WTC11 (cell line): ENCODE results near the gene GAL3ST3. TPM values are rescaled to one million over a fixed set of nuclear protein-coding genes. Genes with fewer than 3 reads are reported as not detected.

Source experiments
- ATAC-seq: fragments of 200-7000 bp; cut with Tn5 transposase; 2 replicates; pipeline ENCODE4 v1.10.0; 2021; ENCODE audit warnings: mild to moderate bottlenecking, moderate library complexity
- CTCF ChIA-PET: fragments of 300-600 bp; sonication (Branson Sonifier 250); formaldehyde crosslinking; loops from one replicate; lab custom pipeline; 2021; ENCODE audit warnings: antibody characterized with exemption; lab: Charles Lee
- POLR2A ChIA-PET: fragments of 350-600 bp; sonication (Branson Sonifier 250); formaldehyde crosslinking; loops from one replicate; lab custom pipeline; 2021; ENCODE audit warnings: antibody characterized with exemption; lab: Charles Lee
- DNase-seq: peaks from one replicate; pipeline ENCODE4 v3.0.0; 2021; ENCODE audit warnings: low spot score
- H3K27ac Mint-ChIP-seq: 2 replicates; pipeline ENCODE4 v1.8.0; 2021; ENCODE audit warnings: mixed read lengths
- H3K27me3 Mint-ChIP-seq: 2 replicates; pipeline ENCODE4 v1.8.0; 2021; ENCODE audit warnings: low read depth, mild to moderate bottlenecking, moderate library complexity, mixed read lengths
- H3K36me3 Mint-ChIP-seq: 2 replicates; pipeline ENCODE4 v1.8.0; 2021; ENCODE audit warnings: mixed read lengths
- H3K4me1 Mint-ChIP-seq: 2 replicates; pipeline ENCODE4 v1.8.0; 2022; ENCODE audit warnings: mixed read lengths
- H3K4me3 Mint-ChIP-seq: 2 replicates; pipeline ENCODE4 v1.8.0; 2021; ENCODE audit warnings: mild to moderate bottlenecking, moderate library complexity, mixed read lengths
- H3K9me3 Mint-ChIP-seq: 2 replicates; pipeline ENCODE4 v1.8.0; 2021; ENCODE audit warnings: mixed read lengths
- AR ChIP-seq: fragments of 250-450 bp; sonication (Bioruptor Pico); IDR thresholded peaks from 2 replicates; pipeline ENCODE4 v1.9.0; 2021; ENCODE audit warnings: mild to moderate bottlenecking
- E2F4 ChIP-seq: sonication (generic); formaldehyde crosslinking; IDR thresholded peaks from 2 replicates; pipeline ENCODE4 v1.8.1; 2022; ENCODE audit warnings: low read depth, mild to moderate bottlenecking, moderate library complexity, missing genetic modification reagents, borderline replicate concordance
- EMX1 ChIP-seq: fragments of 250-450 bp; sonication (Bioruptor Pico); IDR thresholded peaks from 2 replicates; pipeline ENCODE4 v1.8.0; 2021; ENCODE audit warnings: mild to moderate bottlenecking
- ESRRA ChIP-seq: sonication (generic); formaldehyde crosslinking; IDR thresholded peaks from 2 replicates; pipeline ENCODE4 v1.8.1; 2022; ENCODE audit warnings: mild to moderate bottlenecking, missing genetic modification reagents, borderline replicate concordance
- ETV6 ChIP-seq: sonication (generic); formaldehyde crosslinking; IDR thresholded peaks from 2 replicates; pipeline ENCODE4 v1.8.1; 2022; ENCODE audit warnings: mild to moderate bottlenecking, missing genetic modification reagents
- FOXK1 ChIP-seq: sonication (generic); formaldehyde crosslinking; IDR thresholded peaks from 2 replicates; pipeline ENCODE4 v1.8.0; 2022; ENCODE audit warnings: mild to moderate bottlenecking, moderate library complexity, missing genetic modification reagents
- FOXP1 ChIP-seq: sonication (generic); formaldehyde crosslinking; IDR thresholded peaks from 2 replicates; pipeline ENCODE4 v1.8.0; 2022; ENCODE audit warnings: missing genetic modification reagents, mild to moderate bottlenecking, moderate library complexity, borderline replicate concordance
- GRHL2 ChIP-seq: fragments of 250-450 bp; sonication (Bioruptor Pico); IDR thresholded peaks from 2 replicates; pipeline ENCODE4 v1.8.0; 2022; ENCODE audit warnings: mild to moderate bottlenecking, moderate library complexity; ENCODE audit not compliant: insufficient replicate concordance, severe bottlenecking
- MXD4 ChIP-seq: fragments of 250-450 bp; sonication (Bioruptor Pico); IDR thresholded peaks from 2 replicates; pipeline ENCODE4 v1.8.0; 2021; ENCODE audit warnings: mild to moderate bottlenecking, moderate library complexity, borderline replicate concordance
- NR2C2 ChIP-seq: sonication (generic); formaldehyde crosslinking; IDR thresholded peaks from 2 replicates; pipeline ENCODE4 v1.8.0; 2022; ENCODE audit warnings: mild to moderate bottlenecking, missing genetic modification reagents
- SMAD3 ChIP-seq: sonication (generic); formaldehyde crosslinking; IDR thresholded peaks from 2 replicates; pipeline ENCODE4 v1.8.0; 2022; ENCODE audit warnings: missing genetic modification reagents, mild to moderate bottlenecking, borderline replicate concordance
- STAT6 ChIP-seq: sonication (generic); formaldehyde crosslinking; conservative IDR thresholded peaks from 2 replicates; pipeline ENCODE4 v1.8.1; 2023; ENCODE audit warnings: mild to moderate bottlenecking, low read depth, missing genetic modification reagents, moderate library complexity
- ZBTB21 ChIP-seq: sonication (generic); formaldehyde crosslinking; IDR thresholded peaks from 2 replicates; pipeline ENCODE4 v1.8.1; 2023; ENCODE audit warnings: mild to moderate bottlenecking, missing genetic modification reagents, borderline replicate concordance
- ZNF219 ChIP-seq: sonication (generic); formaldehyde crosslinking; IDR thresholded peaks from 2 replicates; pipeline ENCODE4 v1.8.0; 2023; ENCODE audit warnings: missing genetic modification reagents, mild to moderate bottlenecking, borderline replicate concordance
- ZNF232 ChIP-seq: sonication (generic); formaldehyde crosslinking; IDR thresholded peaks from 2 replicates; pipeline ENCODE4 v1.8.0; 2022; ENCODE audit warnings: mild to moderate bottlenecking, missing genetic modification reagents
- ZNF317 ChIP-seq: sonication (generic); formaldehyde crosslinking; IDR thresholded peaks from 2 replicates; pipeline ENCODE4 v1.8.1; 2023; ENCODE audit warnings: low read depth, mild to moderate bottlenecking, moderate library complexity, missing genetic modification reagents, borderline replicate concordance
- ZNF423 ChIP-seq: fragments of 250-450 bp; sonication (Bioruptor Pico); IDR thresholded peaks from 2 replicates; pipeline ENCODE4 v2.1.2; 2022; ENCODE audit warnings: mild to moderate bottlenecking, moderate library complexity
- ZNF532 ChIP-seq: fragments of 250-450 bp; sonication (Bioruptor Pico); IDR thresholded peaks from 2 replicates; pipeline ENCODE4 v1.9.0; 2021; ENCODE audit warnings: mild to moderate bottlenecking, borderline replicate concordance
- ZNF671 ChIP-seq: fragments of 250-450 bp; sonication (Bioruptor Pico); IDR thresholded peaks from 2 replicates; pipeline ENCODE4 v1.8.0; 2021; ENCODE audit warnings: mild to moderate bottlenecking
- ZSCAN18 ChIP-seq: fragments of 250-450 bp; sonication (Bioruptor Pico); IDR thresholded peaks from 2 replicates; pipeline ENCODE4 v2.1.2; 2022; ENCODE audit warnings: mild to moderate bottlenecking, moderate library complexity
- total RNA-seq: library from RNA; stranded (reverse); gene quantifications from 3 replicates; pipeline ENCODE4 v1.2.3, GENCODE V29; 2021

The GAL3ST3 gene
- total RNA-seq, 1 experiment from 2014 or later, result 21.3 TPM

- Mint-ChIP-seq H3K27ac (no peak overlapping the region), H3K9me3 (no peaks in the 10 kb centered on the region), H3K27me3 (peaks cover 29% of the 10 kb centered on the region), H3K36me3 (no peaks in the 10 kb centered on the region), H3K4me1 (no peaks in the 10 kb centered on the region), H3K4me3 (no peak overlapping the region)
- no peak for ATAC-seq
- no peak for DNase-seq
- TF ChIP-seq SMAD3 (CRISPR knock-in tag), result no peak
- TF ChIP-seq ESRRA (CRISPR knock-in tag), result no peak
- TF ChIP-seq ZNF423 (CRISPR knock-in tag), result no peak
- TF ChIP-seq ZNF219 (CRISPR knock-in tag), result no peak
- ChIA-PET POLR2A (no interaction called here), CTCF (interaction anchor here (0.6 to 1.1 kb wide), 2 partner anchors 31 to 39 kb away, joined by 3 to 4 read pairs; no protein-coding TSS in a partner anchor)
These were observed 28.7 kb downstream of the GAL3ST3 start for GRCh38 chr11:66020212-66020611.

GRCh38 chr11:66017321-66017720 is 31.6 kb downstream of the GAL3ST3 start:
- no peak for TF ChIP-seq ETV6 (CRISPR knock-in tag)
- TF ChIP-seq ZNF232 (CRISPR knock-in tag), result no peak
- TF ChIP-seq FOXK1 (CRISPR knock-in tag), result no peak
- no peak for TF ChIP-seq MXD4 (CRISPR knock-in tag)
- no peak for TF ChIP-seq GRHL2 (CRISPR knock-in tag)
- TF ChIP-seq ZNF532, result no peak
- no peak for TF ChIP-seq ZNF317 (CRISPR knock-in tag)
- TF ChIP-seq ZNF671 (CRISPR knock-in tag), result no peak
- TF ChIP-seq STAT6 (CRISPR knock-in tag), result no peak
- TF ChIP-seq ZBTB21 (CRISPR knock-in tag), result no peak
- no peak for TF ChIP-seq ZNF423 (CRISPR knock-in tag)
- ATAC-seq, result no peak
- H3K27me3 Mint-ChIP-seq, result peaks cover 12% of the 10 kb centered on the region
- no peaks in the 10 kb centered on the region for H3K36me3 Mint-ChIP-seq
- no peaks in the 10 kb centered on the region for H3K4me1 Mint-ChIP-seq
- DNase-seq, result no peak
- H3K4me3 Mint-ChIP-seq, result no peak overlapping the region
- H3K9me3 Mint-ChIP-seq, result no peaks in the 10 kb centered on the region
- ChIA-PET CTCF (no interaction called here), POLR2A (no interaction called here)
- no peak overlapping the region for H3K27ac Mint-ChIP-seq

- Mint-ChIP-seq H3K4me1 (no peaks in the 10 kb centered on the region), H3K27ac (no peak overlapping the region), H3K27me3 (peaks cover 12% of the 10 kb centered on the region), H3K36me3 (no peaks in the 10 kb centered on the region), H3K4me3 (no peak overlapping the region), H3K9me3 (no peaks in the 10 kb centered on the region)
- ChIA-PET POLR2A (no interaction called here), CTCF (no interaction called here)
- ATAC-seq, result no peak
- DNase-seq, result no peak
- TF ChIP-seq FOXP1 (CRISPR knock-in tag) (no peak), E2F4 (CRISPR knock-in tag) (no peak), AR (CRISPR knock-in tag) (no peak), EMX1 (CRISPR knock-in tag) (no peak), NR2C2 (no peak), ZSCAN18 (no peak)
These were observed 32.2 kb downstream of the GAL3ST3 start for GRCh38 chr11:66016793-66017177.
